Activated CD4-positive, CD25-positive, alpha-beta regulatory T cell treated with anti-CD3 and anti-CD28 coated beads, Interleukin-2, amount 50 U/mL, for 72 hours (primary cell): ENCODE results near the gene ANKUB1.

Source experiments
- DNase-seq: peaks from one replicate; pipeline ENCODE4 v3.0.0; 2021

Gene ANKUB1

GRCh38 chr3:149753717-149754116, 38.6 kb downstream of the ANKUB1 start:
- no peak for DNase-seq

GRCh38 chr3:149752788-149753136, 39.6 kb downstream of the ANKUB1 start:
- DNase-seq, result no peak

- peak; percentile 71 for DNase-seq
Measured at GRCh38 chr3:149752051-149752787, 40.1 kb downstream of the ANKUB1 start, which contains the start of gene COMMD2. Gene COMMD2, minus strand, starts transcription at chr3:149752489. Its CDS starts 45 bp downstream, at chr3:149752444.

- no peak for DNase-seq
Measured at GRCh38 chr3:149751551-149751950, 40.8 kb downstream of the ANKUB1 start.

- no peak for DNase-seq
Measured at GRCh38 chr3:149744606-149745005, 47.7 kb downstream of the ANKUB1 start.

DNA sequence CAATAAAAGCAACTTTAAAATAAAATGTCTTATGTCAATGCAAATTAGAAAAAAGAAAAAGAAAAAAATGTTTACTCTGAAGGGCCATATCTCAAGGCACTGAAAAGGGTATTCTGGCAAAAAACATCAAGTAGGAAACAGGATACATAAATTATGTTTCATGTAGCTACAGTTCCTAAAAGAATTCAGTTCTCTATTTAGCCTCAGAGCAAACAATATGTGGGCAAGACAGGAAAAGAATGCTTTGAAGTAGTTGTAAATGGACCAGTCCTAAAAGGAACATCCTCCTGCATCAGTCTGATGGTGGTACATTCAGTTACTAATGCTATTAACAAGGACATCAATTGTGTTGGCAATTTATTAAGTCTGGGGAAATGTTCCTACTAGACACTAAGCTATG, 48.2 kb downstream of the ANKUB1 start:
- no peak for DNase-seq

- DNase-seq, result no peak
Measured at GRCh38 chr3:149739396-149739795, 53.0 kb downstream of the ANKUB1 start.

- no peak for DNase-seq
Measured at GRCh38 chr3:149738876-149739275, 53.5 kb downstream of the ANKUB1 start.

GRCh38 chr3:149736953-149737205, 55.5 kb downstream of the ANKUB1 start:
- no peak for DNase-seq

DNA sequence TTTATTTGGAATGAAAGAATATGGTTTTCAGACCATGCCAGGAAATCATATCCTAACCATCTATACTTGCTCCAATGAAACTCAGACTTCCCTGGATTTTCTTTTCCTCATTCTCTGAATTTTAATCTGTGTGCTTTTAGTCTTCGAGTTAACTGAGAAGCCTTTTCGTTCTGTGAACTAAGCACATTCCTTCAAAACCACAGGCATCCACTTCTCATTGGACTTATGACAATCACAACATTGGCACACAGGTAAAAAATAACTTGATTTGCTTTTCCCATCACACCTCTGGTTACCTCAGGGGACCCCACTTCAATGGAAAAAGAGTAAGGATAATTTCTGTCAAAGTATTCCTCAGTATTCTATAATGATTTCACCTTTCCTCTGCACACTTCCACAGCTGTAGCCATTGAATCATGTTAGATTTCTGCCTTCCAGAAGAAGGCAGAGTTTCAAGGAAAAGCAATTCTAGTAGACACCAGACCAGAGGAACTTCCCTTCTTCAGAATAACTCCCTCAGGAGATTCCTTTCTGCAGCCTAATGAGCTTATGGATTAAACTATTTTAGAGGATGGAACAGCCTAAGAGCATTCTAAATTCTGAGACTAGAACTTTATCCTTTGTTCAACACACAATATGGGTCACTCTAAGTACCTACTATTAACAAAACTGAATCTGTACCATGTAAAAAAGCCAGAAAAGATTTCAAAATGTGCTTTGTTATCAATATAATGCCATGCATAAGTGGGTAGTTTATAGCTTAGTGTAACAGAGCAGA, 56.0 kb downstream of the ANKUB1 start:
- no peak for DNase-seq

- no peak for DNase-seq
Measured at GRCh38 chr3:149732234-149732633, 60.1 kb downstream of the ANKUB1 start.

DNA sequence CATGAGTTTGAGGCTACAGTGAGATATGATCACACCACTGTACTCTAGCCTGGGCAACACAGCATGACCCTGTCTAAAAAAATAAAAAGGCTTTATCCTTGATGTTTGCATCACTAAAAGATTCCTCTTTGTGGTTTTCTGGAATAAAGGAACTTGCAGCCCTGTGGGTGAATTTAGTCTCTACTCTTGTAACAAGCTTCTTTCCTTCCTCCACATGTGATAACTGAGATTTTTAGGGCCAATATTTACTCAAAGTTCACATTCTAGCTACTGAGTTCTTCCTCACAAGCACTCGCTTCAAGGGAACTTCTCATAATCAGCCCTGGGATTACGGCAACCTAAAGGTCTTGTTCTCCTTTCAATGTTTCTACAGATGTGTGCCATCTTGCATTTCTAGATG, 64.7 kb downstream of the ANKUB1 start:
- DNase-seq, result no peak

GRCh38 chr3:149726716-149727407, 65.5 kb downstream of the ANKUB1 start:
- no peak for DNase-seq

- DNase-seq, result no peak
Measured at GRCh38 chr3:149723781-149724180, 68.6 kb downstream of the ANKUB1 start.

DNA sequence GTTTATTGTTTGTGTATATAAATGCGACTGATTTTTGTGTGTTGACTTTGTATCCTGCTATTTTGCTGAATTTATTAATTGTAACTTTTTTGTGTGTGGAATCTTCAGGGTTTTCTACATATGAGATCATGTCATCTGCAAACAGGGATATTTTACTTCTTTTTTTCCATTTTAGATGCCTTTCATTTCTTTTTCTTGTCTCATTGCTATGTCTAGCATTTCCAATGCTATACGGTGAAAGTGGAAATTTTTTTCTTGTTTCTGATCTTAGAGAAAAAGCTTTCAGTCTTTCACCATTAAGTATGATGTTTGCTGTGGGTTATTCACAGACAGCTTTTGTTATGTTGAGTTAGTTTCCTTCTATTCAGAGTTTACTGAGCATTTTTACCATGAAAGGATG, 71.4 kb downstream of the ANKUB1 start:
- DNase-seq, result no peak

- no peak for DNase-seq
Measured at GRCh38 chr3:149717391-149718056, 74.8 kb downstream of the ANKUB1 start.

DNA sequence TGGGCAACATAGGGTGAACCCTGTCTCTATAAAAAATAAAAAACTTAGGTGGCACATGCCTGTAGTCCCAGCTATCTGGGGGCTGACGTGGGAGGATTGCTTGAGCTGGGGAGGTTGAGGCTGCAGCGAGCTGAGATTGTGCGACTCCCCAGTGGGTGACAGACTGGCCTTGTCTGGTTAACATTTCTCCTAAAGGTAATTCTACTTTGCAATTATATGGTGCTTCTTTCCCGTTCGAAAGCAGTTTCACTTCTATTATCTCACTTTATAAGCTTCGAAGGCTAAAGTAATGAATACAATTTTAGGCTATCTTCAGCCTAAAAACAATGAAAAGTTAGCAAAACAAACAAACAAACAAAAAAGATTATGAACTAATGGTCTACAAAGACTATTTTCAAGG, 75.4 kb downstream of the ANKUB1 start:
- no peak for DNase-seq

GRCh38 chr3:149715247-149715646, 77.1 kb downstream of the ANKUB1 start:
- no peak for DNase-seq

GRCh38 chr3:149713730-149714654, 78.4 kb downstream of the ANKUB1 start:
- DNase-seq, result no peak
